ENCODE data around the gene FAR2. TPM values are rescaled to one million over a fixed set of nuclear protein-coding genes. Genes with fewer than 3 reads are reported as not detected.
"Not testable (repeated sequence)": the region's sequence is repeated elsewhere in the genome, so short reads cannot be mapped to it uniquely, and the experiment has no call there.

FAR2 gene
- polyA plus RNA-seq, 3 donors = 1.5 to 5.7 (median 4.4) TPM

- 60 to 82% (median 72%) methylated on average over 1 of the region's 1 CpG for WGBS, 3 donors
- H3K27ac ChIP-seq (ENCODE audit: low read depth, low read length) = no peak overlapping the region
Observed at GRCh38 chr12:29287622-29288021, 138.5 kb downstream of the FAR2 start.

GRCh38 chr12:29288031-29288430 is 139.0 kb downstream of the FAR2 start:
- no peak overlapping the region for H3K27ac ChIP-seq (ENCODE audit: low read depth, low read length)

GRCh38 chr12:29290475-29290874 is 141.4 kb downstream of the FAR2 start:
- not testable (repeated sequence) for H3K27ac ChIP-seq (ENCODE audit: low read depth, low read length)

- 95 to 98% (median 96%) methylated on average over 3 of the region's 3 CpGs for WGBS, 3 donors
- no peak overlapping the region for H3K27ac ChIP-seq (ENCODE audit: low read depth, low read length)
Observed at GRCh38 chr12:29291226-29291625, 142.1 kb downstream of the FAR2 start.

- WGBS, 3 donors = 37 to 88% (median 75%) methylated on average over 2 of the region's 2 CpGs
- H3K27ac ChIP-seq (ENCODE audit: low read depth, low read length) = no peak overlapping the region
Observed at GRCh38 chr12:29299633-29300032, 150.6 kb downstream of the FAR2 start.

GRCh38 chr12:29301114-29301513 is 152.0 kb downstream of the FAR2 start:
- WGBS, 3 donors = 92 to 97% (median 94%) methylated on average over 3 of the region's 3 CpGs
- H3K27ac ChIP-seq (ENCODE audit: low read depth, low read length) = no peak overlapping the region

GRCh38 chr12:29304388-29304787 is 155.3 kb downstream of the FAR2 start:
- no peak overlapping the region for H3K27ac ChIP-seq (ENCODE audit: low read depth, low read length)

- 48 to 98% (median 96%) methylated on average over 2 of the region's 2 CpGs for WGBS, 3 donors
- no peak overlapping the region for H3K27ac ChIP-seq (ENCODE audit: low read depth, low read length)
Observed at GRCh38 chr12:29306266-29306665, 157.2 kb downstream of the FAR2 start.

GRCh38 chr12:29306682-29307081 is 157.6 kb downstream of the FAR2 start:
- H3K27ac ChIP-seq (ENCODE audit: low read depth, low read length) = no peak overlapping the region
- WGBS, 3 donors = 70 to 93% (median 86%) methylated on average over 2 of the region's 2 CpGs

- no peak overlapping the region for H3K27ac ChIP-seq (ENCODE audit: low read depth, low read length)
- WGBS, 3 donors = 58 to 91% (median 80%) methylated on average over 4 of the region's 4 CpGs
Observed at GRCh38 chr12:29309320-29309902, 160.3 kb downstream of the FAR2 start.

GRCh38 chr12:29310899-29311298 is 161.8 kb downstream of the FAR2 start:
- WGBS, 3 donors = 88 to 97% (median 92%) methylated on average over 4 of the region's 4 CpGs
- H3K27ac ChIP-seq (ENCODE audit: low read depth, low read length) = no peak overlapping the region

GRCh38 chr12:29314416-29314815 is 165.3 kb downstream of the FAR2 start:
- H3K27ac ChIP-seq (ENCODE audit: low read depth, low read length) = no peak overlapping the region
- 12 to 71% (median 33%) methylated on average over 2 of the region's 2 CpGs for WGBS, 3 donors

GRCh38 chr12:29316752-29317151 is 167.7 kb downstream of the FAR2 start:
- H3K27ac ChIP-seq (ENCODE audit: low read depth, low read length) = no peak overlapping the region
- WGBS, 3 donors = 35 to 65% (median 42%) methylated on average over 4 of the region's 4 CpGs

- H3K27ac ChIP-seq (ENCODE audit: low read depth, low read length) = no peak overlapping the region
- WGBS, 3 donors = 29 to 54% (median 32%) methylated on average over 8 of the region's 8 CpGs
Observed at GRCh38 chr12:29317556-29318363, 168.7 kb downstream of the FAR2 start.

- no peak overlapping the region for H3K27ac ChIP-seq (ENCODE audit: low read depth, low read length)
- 85 to 93% (median 90%) methylated on average over 2 of the region's 2 CpGs for WGBS, 3 donors
Observed at GRCh38 chr12:29320295-29321085, 171.4 kb downstream of the FAR2 start.

GRCh38 chr12:29322157-29322556 is 173.1 kb downstream of the FAR2 start:
- 87 to 96% (median 93%) methylated on average over 3 of the region's 3 CpGs for WGBS, 3 donors
- H3K27ac ChIP-seq (ENCODE audit: low read depth, low read length) = no peak overlapping the region

GRCh38 chr12:29329411-29329810 is 180.3 kb downstream of the FAR2 start:
- WGBS, 3 donors = 91 to 100% (median 94%) methylated on average over 1 of the region's 1 CpG
- no peak overlapping the region for H3K27ac ChIP-seq (ENCODE audit: low read depth, low read length)

- 0 to 7% (median 0%) methylated on average over 1 of the region's 1 CpG for WGBS, 3 donors
- H3K27ac ChIP-seq (ENCODE audit: low read depth, low read length) = no peak overlapping the region
Observed at GRCh38 chr12:29333178-29333577, 184.1 kb downstream of the FAR2 start.

GRCh38 chr12:29334937-29335336 is 185.9 kb downstream of the FAR2 start:
- WGBS, 3 donors = 78 to 97% (median 86%) methylated on average over 2 of the region's 2 CpGs
- H3K27ac ChIP-seq (ENCODE audit: low read depth, low read length) = no peak overlapping the region

Data from adipose tissue (tissue), 3 donors.